Osteoblast (primary cell): Measurements from ENCODE around the gene RFX2. TPM values are rescaled to one million over a fixed set of nuclear protein-coding genes. Genes with fewer than 3 reads are reported as not detected.

Source experiments
- DNase-seq: peaks from one replicate; pipeline ENCODE4 v3.0.0; 2011; ENCODE audit warnings: low spot score, mixed read lengths; ENCODE audit not compliant: insufficient read length; ENCODE audit errors: missing footprints
- H2AFZ ChIP-seq: 2 replicates; pipeline ENCODE4 v1.6.0; 2011; ENCODE audit warnings: mild to moderate bottlenecking, low read length
- H3K27ac ChIP-seq: 2 replicates; pipeline ENCODE4 v1.5.1; 2011; ENCODE audit warnings: mild to moderate bottlenecking, low read depth, low read length, moderate library complexity
- H3K27me3 ChIP-seq: 2 replicates; pipeline ENCODE4 v1.6.0; 2012; ENCODE audit warnings: mild to moderate bottlenecking, control low read depth, inconsistent platforms, low read length, moderate library complexity; ENCODE audit not compliant: insufficient read depth
- H3K36me3 ChIP-seq: 2 replicates; pipeline ENCODE4 v1.5.1; 2011; ENCODE audit warnings: mild to moderate bottlenecking, low read length, control low read depth, moderate library complexity; ENCODE audit not compliant: insufficient read depth
- H3K4me1 ChIP-seq: 2 replicates; pipeline ENCODE4 v1.5.1; 2011; ENCODE audit warnings: mild to moderate bottlenecking, low read length, control low read depth, moderate library complexity; ENCODE audit not compliant: insufficient read depth
- H3K4me2 ChIP-seq: 2 replicates; pipeline ENCODE4 v1.6.0; 2011; ENCODE audit warnings: mild to moderate bottlenecking, low read length; ENCODE audit not compliant: insufficient read depth
- H3K4me3 ChIP-seq: fragments of 200-600 bp; sonication (generic); 3 replicates; pipeline ENCODE4 v1.5.1; 2012; ENCODE audit warnings: mild to moderate bottlenecking, low read length, inconsistent platforms; ENCODE audit not compliant: insufficient read depth
- H3K79me2 ChIP-seq: 2 replicates; pipeline ENCODE4 v1.6.0; 2012; ENCODE audit warnings: mild to moderate bottlenecking, low read length, control low read depth, inconsistent platforms; ENCODE audit not compliant: insufficient read depth
- H3K9me3 ChIP-seq: 2 replicates; pipeline ENCODE4 v1.5.1; 2011; ENCODE audit warnings: low read depth, low read length, control low read depth
- H4K20me1 ChIP-seq: 2 replicates; pipeline ENCODE4 v1.6.0; 2012; ENCODE audit warnings: mild to moderate bottlenecking, low read length, control low read depth; ENCODE audit not compliant: insufficient read depth
- total RNA-seq: library from RNA; depleted of rRNA; stranded (reverse); fragments of >200 nt; gene quantifications from 2 replicates; pipeline ENCODE4 v1.2.3, GENCODE V29; 2012
- TF ChIP-seq, protein P1 (sequence below): IDR thresholded peaks from 2 replicates; pipeline ENCODE4 v1.5.1; 2011; ENCODE audit warnings: mild to moderate bottlenecking, low read depth, low read length, moderate library complexity; ENCODE audit errors: extremely low read depth

The RFX2 gene
- total RNA-seq, 1 donor, result 6.2 TPM

DNA sequence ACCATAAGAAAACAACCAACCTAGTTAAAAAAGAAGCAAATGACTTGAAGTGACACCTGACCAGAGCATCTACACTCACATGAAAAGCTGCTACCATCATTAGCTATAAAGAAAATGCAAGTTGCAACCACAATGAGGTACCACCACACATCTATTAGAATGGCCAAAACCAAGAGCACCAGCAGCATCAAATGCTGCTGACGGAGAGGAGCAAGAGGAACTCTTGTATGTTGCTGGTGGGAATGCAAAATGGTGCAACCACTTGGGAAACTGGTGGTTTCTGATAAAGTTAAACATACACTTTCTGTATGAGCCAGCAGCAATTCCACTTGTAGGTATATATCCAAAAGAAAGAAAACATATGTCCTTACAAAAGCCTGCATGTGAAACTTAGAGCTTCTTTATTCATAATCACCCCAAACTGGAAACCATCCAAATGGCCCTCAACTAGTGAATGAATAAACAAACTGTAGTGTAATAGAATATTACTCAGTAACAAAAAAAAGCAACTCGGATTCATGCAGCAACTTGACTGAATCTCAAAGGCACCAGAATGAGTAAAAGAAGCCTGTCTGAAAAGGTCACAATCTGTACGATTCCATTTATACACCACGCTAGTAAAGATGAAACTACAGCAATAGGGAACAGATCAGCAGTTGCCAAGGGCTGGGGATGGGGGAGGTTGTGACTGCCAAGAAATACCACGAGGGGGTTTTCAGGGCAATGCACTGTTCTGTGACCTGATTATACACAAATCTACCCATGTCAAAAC is 71.5 kb downstream of the RFX2 start:
- TF ChIP-seq, protein P1, sequence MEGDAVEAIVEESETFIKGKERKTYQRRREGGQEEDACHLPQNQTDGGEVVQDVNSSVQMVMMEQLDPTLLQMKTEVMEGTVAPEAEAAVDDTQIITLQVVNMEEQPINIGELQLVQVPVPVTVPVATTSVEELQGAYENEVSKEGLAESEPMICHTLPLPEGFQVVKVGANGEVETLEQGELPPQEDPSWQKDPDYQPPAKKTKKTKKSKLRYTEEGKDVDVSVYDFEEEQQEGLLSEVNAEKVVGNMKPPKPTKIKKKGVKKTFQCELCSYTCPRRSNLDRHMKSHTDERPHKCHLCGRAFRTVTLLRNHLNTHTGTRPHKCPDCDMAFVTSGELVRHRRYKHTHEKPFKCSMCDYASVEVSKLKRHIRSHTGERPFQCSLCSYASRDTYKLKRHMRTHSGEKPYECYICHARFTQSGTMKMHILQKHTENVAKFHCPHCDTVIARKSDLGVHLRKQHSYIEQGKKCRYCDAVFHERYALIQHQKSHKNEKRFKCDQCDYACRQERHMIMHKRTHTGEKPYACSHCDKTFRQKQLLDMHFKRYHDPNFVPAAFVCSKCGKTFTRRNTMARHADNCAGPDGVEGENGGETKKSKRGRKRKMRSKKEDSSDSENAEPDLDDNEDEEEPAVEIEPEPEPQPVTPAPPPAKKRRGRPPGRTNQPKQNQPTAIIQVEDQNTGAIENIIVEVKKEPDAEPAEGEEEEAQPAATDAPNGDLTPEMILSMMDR, result no peak
- Histone ChIP-seq H4K20me1 (no peaks in the 10 kb centered on the region), H3K27me3 (no peaks in the 10 kb centered on the region), H3K4me3 (no peak overlapping the region), H3K4me1 (no peaks in the 10 kb centered on the region), H3K36me3 (no peaks in the 10 kb centered on the region), H2AFZ (no peak overlapping the region), H3K27ac (no peak overlapping the region), H3K9me3 (no peaks in the 10 kb centered on the region), H3K4me2 (no peak overlapping the region), H3K79me2 (no peaks in the 10 kb centered on the region)
- DNase-seq, result no peak

GRCh38 chr19:6035026-6035425 is 75.3 kb downstream of the RFX2 start:
- TF ChIP-seq, protein P1, result no peak
- Histone ChIP-seq H3K4me3 (no peak overlapping the region), H3K4me1 (peaks cover 5% of the 10 kb centered on the region), H4K20me1 (no peaks in the 10 kb centered on the region), H2AFZ (no peak overlapping the region), H3K79me2 (no peaks in the 10 kb centered on the region), H3K27ac (no peak overlapping the region), H3K36me3 (no peaks in the 10 kb centered on the region), H3K4me2 (peak overlapping the region; percentile 55), H3K9me3 (no peaks in the 10 kb centered on the region), H3K27me3 (no peaks in the 10 kb centered on the region)
- DNase-seq, result no peak

DNA sequence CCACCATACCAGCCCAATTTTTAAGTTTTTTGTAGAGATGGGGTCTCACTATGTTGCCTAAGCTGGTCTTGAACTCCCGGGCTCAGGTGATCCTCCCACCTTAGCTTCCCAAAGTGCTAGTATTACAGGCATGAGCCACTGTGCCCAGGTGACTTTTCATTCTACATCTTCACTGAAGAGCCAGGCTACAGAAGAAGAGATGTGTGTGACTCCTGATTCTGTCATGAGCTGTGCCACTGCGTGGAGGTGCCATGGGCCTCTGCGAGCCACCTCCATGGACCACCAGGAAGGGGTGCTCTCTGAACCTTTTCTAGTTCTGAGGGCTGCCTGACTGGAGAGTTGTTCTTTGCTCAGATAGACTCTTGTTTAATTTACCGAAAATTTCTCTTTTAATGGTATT is 75.8 kb downstream of the RFX2 start:
- Histone ChIP-seq H4K20me1 (no peaks in the 10 kb centered on the region), H3K4me1 (peaks cover 9% of the 10 kb centered on the region), H2AFZ (no peak overlapping the region), H3K27ac (no peak overlapping the region), H3K4me2 (no peak overlapping the region), H3K9me3 (no peaks in the 10 kb centered on the region), H3K79me2 (no peaks in the 10 kb centered on the region), H3K27me3 (no peaks in the 10 kb centered on the region), H3K36me3 (no peaks in the 10 kb centered on the region), H3K4me3 (no peak overlapping the region)
- TF ChIP-seq, protein P1, result no peak
- DNase-seq, result no peak

- H3K4me3 ChIP-seq, result no peak overlapping the region
- no peaks in the 10 kb centered on the region for H3K79me2 ChIP-seq
- no peak for DNase-seq
- H3K36me3 ChIP-seq, result no peaks in the 10 kb centered on the region
- H3K9me3 ChIP-seq, result no peaks in the 10 kb centered on the region
- no peaks in the 10 kb centered on the region for H4K20me1 ChIP-seq
- no peak overlapping the region for H3K27ac ChIP-seq
- TF ChIP-seq, protein P1, result no peak
- no peaks in the 10 kb centered on the region for H3K27me3 ChIP-seq
- H3K4me1 ChIP-seq, result peaks cover 9% of the 10 kb centered on the region
- no peak overlapping the region for H2AFZ ChIP-seq
- H3K4me2 ChIP-seq, result no peak overlapping the region
Measured at GRCh38 chr19:6033744-6034264, 76.5 kb downstream of the RFX2 start.
